HUES64 (cell line): ENCODE data around the gene CD79A. TPM values are rescaled to one million over a fixed set of nuclear protein-coding genes. Genes with fewer than 3 reads are reported as not detected.

Experiments used
- H3K27ac ChIP-seq: 2 replicates; pipeline ENCODE4 v1.7.0; 2013; ENCODE audit warnings: low read depth, low read length, inconsistent platforms
- H3K27me3 ChIP-seq: 2 replicates; pipeline ENCODE4 v1.6.1; 2013; ENCODE audit warnings: mild to moderate bottlenecking, low read length; ENCODE audit not compliant: insufficient read depth
- H3K36me3 ChIP-seq: 2 replicates; pipeline ENCODE4 v1.6.1; 2013; ENCODE audit warnings: mild to moderate bottlenecking, low read length; ENCODE audit not compliant: insufficient read depth
- H3K4me1 ChIP-seq: 2 replicates; pipeline ENCODE4 v1.6.1; 2013; ENCODE audit warnings: mild to moderate bottlenecking, low read length, moderate library complexity; ENCODE audit not compliant: insufficient read depth
- H3K4me3 ChIP-seq: 2 replicates; pipeline ENCODE4 v1.5.1; 2013; ENCODE audit warnings: mild to moderate bottlenecking, low read length, moderate library complexity
- H3K9ac ChIP-seq: 2 replicates; pipeline ENCODE4 v1.6.1; 2013; ENCODE audit warnings: mild to moderate bottlenecking, low read depth, low read length
- H3K9me3 ChIP-seq: 2 replicates; pipeline ENCODE4 v1.6.1; 2013; ENCODE audit warnings: low read depth, low read length; ENCODE audit not compliant: insufficient read depth
- WGBS: fragments of 150-250, 120-280 bp; methylation state at CpG from one replicate; pipeline ENCODE4 v1.1.7; 2013; ENCODE audit warnings: missing lambda C conversion rate; 5-methylcytosine and 5-hydroxymethylcytosine counted together
- polyA plus RNA-seq, 2 experiments: library from polyadenylated mRNA; stranded (reverse); fragments of 50-300 nt; gene quantifications; one replicate each; pipeline ENCODE4 v1.2.3, GENCODE V29; 2013

Gene CD79A
- polyA plus RNA-seq (2013, experiment 1 of 2): 0.25 TPM
- polyA plus RNA-seq (2013, experiment 2 of 2): 0.44 TPM

DNA sequence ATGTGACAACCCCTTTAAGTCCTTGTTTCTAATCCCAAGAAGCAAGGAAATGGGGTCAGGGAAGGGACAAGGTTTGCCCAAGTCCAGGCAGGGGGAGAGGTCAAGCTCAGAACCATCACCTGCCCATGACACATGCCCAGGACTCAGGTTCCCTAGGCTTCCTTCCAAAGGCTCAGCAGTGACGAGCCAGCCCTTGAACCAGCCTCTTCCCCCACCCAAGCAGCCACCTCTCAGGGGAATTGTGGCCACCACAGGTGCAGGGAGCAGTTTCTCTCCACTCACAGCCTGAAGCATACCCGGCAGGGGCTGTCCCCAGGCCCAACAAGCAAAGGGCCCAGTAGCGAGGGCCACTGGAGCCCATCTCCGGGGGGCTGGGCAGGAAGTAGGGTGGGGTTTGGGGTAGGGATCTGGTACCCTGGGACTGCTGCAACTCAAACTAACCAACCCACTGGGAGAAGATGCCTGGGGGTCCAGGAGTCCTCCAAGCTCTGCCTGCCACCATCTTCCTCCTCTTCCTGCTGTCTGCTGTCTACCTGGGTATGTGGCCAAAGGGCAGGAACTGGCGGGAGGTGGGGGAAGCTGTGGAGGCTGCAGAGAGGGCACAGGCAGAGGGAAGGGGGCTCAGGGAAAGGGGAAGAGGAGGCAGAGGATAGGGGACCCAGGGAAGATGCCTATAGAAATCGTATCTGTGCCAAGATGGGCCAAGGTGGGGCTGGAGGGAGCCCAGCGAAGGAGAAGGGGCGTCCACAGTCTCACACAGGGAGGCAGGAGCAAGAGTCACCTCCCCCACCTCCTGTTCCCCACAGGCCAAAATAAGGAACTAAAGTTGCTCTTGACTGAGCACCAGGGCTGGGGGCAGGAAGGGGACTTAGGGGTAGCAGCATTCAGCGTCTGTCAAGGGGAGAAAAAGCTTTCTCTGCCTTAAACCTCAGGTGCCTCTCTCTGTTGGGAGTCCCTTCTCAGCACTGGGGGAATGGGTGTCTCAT lies at the start of gene CD79A:
Gene CD79A, plus strand, starts transcription at position 433 of the 986 bp plus-strand sequence. Its CDS starts 26 bp downstream, at position 459.
- H3K9ac ChIP-seq: no peak within 1 kb of the TSS
- no peak within 1 kb of the TSS for H3K27ac ChIP-seq
- no peak within 1 kb of the TSS for H3K4me3 ChIP-seq
- WGBS: 68% methylated on average over 9 of the region's 9 CpGs
- H3K9me3 ChIP-seq: no peaks in the 10 kb centered on the region
- no peaks in the 10 kb centered on the region for H3K36me3 ChIP-seq
- H3K4me1 ChIP-seq: no peaks in the 10 kb centered on the region
- peaks cover 14% of the 10 kb centered on the region for H3K27me3 ChIP-seq

DNA sequence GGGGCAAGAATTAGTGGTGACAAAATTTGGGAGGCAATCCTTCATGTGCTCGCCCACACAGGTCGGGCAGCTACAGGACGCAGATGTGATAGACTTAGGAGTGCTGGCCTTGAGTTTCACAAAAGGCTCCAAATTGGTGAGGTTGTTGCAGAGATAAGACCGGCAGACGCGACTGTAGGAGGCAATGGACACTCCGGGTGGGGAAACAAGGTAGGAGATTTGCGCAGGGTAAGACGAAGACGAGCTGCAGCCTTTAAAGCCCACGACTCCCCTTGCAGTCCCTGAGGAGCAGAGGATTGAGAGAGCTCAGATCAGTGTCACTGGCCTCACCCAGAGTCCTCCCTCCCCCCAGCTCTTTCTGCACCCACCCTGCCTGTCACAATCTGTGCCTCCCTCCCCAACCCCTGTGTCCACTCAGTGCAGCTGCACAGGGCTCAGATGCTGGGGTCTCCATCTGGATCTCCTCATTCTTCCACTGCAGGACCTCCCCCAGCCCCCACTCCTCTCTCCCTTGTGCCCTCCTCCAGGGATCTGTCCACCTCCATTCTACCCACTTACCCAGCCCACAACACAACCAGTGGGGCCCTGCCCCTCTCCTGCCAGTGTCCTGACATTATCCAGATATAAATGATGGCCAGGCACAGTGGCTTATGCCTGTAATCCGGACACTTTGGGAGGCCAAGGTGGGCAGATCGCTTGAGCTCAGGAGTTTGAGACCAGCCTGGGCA lies 38.9 kb upstream of the CD79A start:
- 64% methylated on average over 13 of the region's 13 CpGs for WGBS
- Histone ChIP-seq H3K36me3 (no peaks in the 10 kb centered on the region), H3K9me3 (no peaks in the 10 kb centered on the region), H3K9ac (no peak overlapping the region), H3K4me1 (no peaks in the 10 kb centered on the region), H3K27ac (no peak overlapping the region), H3K27me3 (peaks cover 10% of the 10 kb centered on the region), H3K4me3 (no peak overlapping the region)

DNA sequence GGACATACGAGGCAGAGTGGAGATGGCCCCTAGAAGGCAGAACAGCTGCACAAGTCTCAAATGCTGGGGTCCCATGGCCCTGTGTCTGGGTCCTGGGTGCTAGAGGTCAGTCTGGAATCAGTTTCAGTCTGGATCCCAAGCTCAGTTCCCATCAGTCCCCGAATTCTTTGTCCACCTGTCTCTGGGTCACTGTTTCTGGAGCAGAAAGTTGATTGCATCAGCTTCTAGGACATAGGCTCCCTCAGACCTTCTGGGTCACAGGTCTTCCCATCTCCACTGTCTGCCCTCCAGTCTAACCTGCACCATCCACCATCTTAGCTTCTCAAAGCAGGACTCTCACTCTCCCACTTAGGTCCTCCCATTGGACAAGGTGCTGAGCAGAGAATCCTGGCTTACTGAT lies 37.9 kb upstream of the CD79A start:
- peaks cover 10% of the 10 kb centered on the region for H3K27me3 ChIP-seq
- no peaks in the 10 kb centered on the region for H3K4me1 ChIP-seq
- H3K9me3 ChIP-seq: no peaks in the 10 kb centered on the region
- H3K36me3 ChIP-seq: no peaks in the 10 kb centered on the region
- WGBS: 58% methylated on average over 2 of the region's 2 CpGs
- no peak overlapping the region for H3K9ac ChIP-seq
- H3K27ac ChIP-seq: no peak overlapping the region
- H3K4me3 ChIP-seq: no peak overlapping the region

- Histone ChIP-seq H3K4me3 (no peak overlapping the region), H3K36me3 (no peaks in the 10 kb centered on the region), H3K27ac (no peak overlapping the region), H3K4me1 (no peaks in the 10 kb centered on the region), H3K9me3 (no peaks in the 10 kb centered on the region), H3K27me3 (peaks cover 6% of the 10 kb centered on the region), H3K9ac (no peak overlapping the region)
- 78% methylated on average over 7 of the region's 7 CpGs for WGBS
Measured at GRCh38 chr19:41843371-41843770, 33.7 kb upstream of the CD79A start.

DNA sequence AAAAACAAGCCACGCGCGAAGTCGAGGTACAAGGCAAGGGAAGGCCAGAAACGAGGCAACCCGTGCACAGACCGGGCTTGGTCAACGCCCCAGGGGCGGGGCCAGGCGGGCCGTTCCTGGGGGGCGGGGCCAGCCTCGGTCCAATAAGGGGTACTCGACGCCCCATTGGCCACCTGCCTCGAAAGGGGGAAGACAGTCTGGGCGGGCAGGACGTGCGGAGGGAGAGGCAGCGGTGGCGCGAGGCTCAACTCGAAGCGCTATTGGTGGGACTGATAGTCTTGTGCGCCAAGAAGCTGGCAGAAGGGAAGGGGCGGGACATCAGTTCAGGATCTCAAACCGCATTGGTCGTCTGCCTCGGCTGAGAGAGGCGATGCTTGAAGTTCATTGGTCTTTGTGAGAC lies 32.5 kb upstream of the CD79A start, which contains the start of gene LYPD4:
Gene LYPD4, minus strand, starts transcription at position 83 of the 400 bp plus-strand sequence. CDS start 5,398 bp downstream, outside the sequence.
- H3K9me3 ChIP-seq: no peaks in the 10 kb centered on the region
- H3K27ac ChIP-seq: no peak within 1 kb of the TSS
- H3K36me3 ChIP-seq: no peaks in the 10 kb centered on the region
- 86% methylated on average over 30 of the region's 30 CpGs for WGBS
- no peak within 1 kb of the TSS for H3K9ac ChIP-seq
- H3K27me3 ChIP-seq: no peaks in the 10 kb centered on the region; the same call in 1 of the 2 replicates
- no peak within 1 kb of the TSS for H3K4me3 ChIP-seq
- H3K4me1 ChIP-seq: no peaks in the 10 kb centered on the region

GRCh38 chr19:41845001-41845050 lies 32.3 kb upstream of the CD79A start, which contains the start of gene DMRTC2:
Gene DMRTC2 (plus strand): TSS chr19:41845042. CDS start chr19:41847429, 2,387 bp downstream.
- Histone ChIP-seq H3K9ac (no peak within 1 kb of the TSS), H3K4me3 (no peak within 1 kb of the TSS), H3K27ac (no peak within 1 kb of the TSS), H3K9me3 (no peaks in the 10 kb centered on the region), H3K4me1 (no peaks in the 10 kb centered on the region), H3K27me3 (no peaks in the 10 kb centered on the region; the same call in 1 of the 2 replicates), H3K36me3 (no peaks in the 10 kb centered on the region)
- WGBS: 92% methylated on average over 3 of the region's 3 CpGs

DNA sequence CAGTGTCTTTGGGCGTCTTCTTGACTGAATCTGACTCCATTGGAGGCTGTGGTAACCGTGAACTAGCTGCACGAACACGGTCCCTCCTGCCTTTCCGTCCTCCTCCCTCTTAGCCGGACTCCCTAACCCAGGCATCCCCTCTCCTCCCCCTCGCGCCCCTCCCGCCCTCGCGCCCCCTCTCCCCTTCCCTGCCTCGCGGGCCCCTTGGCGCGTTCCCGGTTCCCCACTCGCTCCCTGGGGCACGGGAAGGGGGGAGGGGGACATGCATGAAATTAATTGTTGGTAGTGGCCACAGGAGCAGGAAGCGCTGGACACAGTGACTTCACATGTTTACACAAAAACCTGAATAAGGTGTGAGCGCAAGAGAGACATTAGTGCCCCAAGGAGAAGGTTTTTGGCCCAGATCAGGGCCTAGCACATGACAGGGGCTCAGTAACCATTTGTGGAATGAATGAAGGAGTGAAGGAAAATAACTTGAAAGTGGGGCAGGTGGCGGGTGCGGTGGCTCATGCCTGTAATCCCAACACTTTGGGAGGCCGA lies 32.0 kb upstream of the CD79A start:
- H3K4me1 ChIP-seq: no peaks in the 10 kb centered on the region
- no peak overlapping the region for H3K9ac ChIP-seq
- no peak overlapping the region for H3K4me3 ChIP-seq
- H3K36me3 ChIP-seq: no peaks in the 10 kb centered on the region
- no peak overlapping the region for H3K27ac ChIP-seq
- WGBS: 90% methylated on average over 15 of the region's 23 CpGs
- no peaks in the 10 kb centered on the region for H3K9me3 ChIP-seq
- no peaks in the 10 kb centered on the region; the same call in 1 of the 2 replicates for H3K27me3 ChIP-seq

GRCh38 chr19:41847351-41848105 lies 29.6 kb upstream of the CD79A start:
- Histone ChIP-seq H3K36me3 (no peaks in the 10 kb centered on the region), H3K27ac (no peak overlapping the region), H3K9me3 (no peaks in the 10 kb centered on the region), H3K4me3 (no peak overlapping the region), H3K4me1 (no peaks in the 10 kb centered on the region), H3K9ac (no peak overlapping the region), H3K27me3 (0 out of 2 replicates have a peak, but pooled peaks cover 4% of the 10 kb centered on the region)
- 89% methylated on average over 19 of the region's 19 CpGs for WGBS

DNA sequence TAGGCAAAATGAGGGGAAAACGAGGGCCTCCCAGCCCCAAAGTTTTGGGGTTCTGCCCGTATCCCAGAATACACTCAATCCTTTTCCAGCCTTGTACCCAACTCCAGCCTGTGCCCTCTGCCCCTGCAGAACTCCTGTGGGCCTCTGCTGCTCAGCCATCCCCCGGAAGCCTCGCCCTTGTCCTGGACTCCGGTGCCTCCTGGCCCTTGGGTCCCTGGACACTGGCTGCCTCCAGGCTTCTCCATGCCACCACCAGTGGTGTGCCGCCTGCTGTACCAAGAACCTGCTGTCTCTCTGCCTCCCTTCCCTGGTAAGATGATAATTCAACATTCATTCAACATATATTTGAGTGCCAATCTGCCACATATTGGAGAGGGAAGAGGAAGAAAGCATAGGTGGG lies 28.4 kb upstream of the CD79A start:
- no peak overlapping the region for H3K27ac ChIP-seq
- H3K9ac ChIP-seq: no peak overlapping the region
- no peaks in the 10 kb centered on the region for H3K4me1 ChIP-seq
- 0 out of 2 replicates have a peak, but pooled peaks cover 8% of the 10 kb centered on the region for H3K27me3 ChIP-seq
- no peaks in the 10 kb centered on the region for H3K9me3 ChIP-seq
- H3K36me3 ChIP-seq: no peaks in the 10 kb centered on the region
- no peak overlapping the region for H3K4me3 ChIP-seq
- WGBS: 83% methylated on average over 6 of the region's 6 CpGs

- Histone ChIP-seq H3K27me3 (0 out of 2 replicates have a peak, but pooled peaks cover 9% of the 10 kb centered on the region), H3K9me3 (no peaks in the 10 kb centered on the region), H3K9ac (no peak overlapping the region), H3K27ac (no peak overlapping the region), H3K36me3 (no peaks in the 10 kb centered on the region), H3K4me1 (no peaks in the 10 kb centered on the region), H3K4me3 (no peak overlapping the region)
- WGBS: 86% methylated on average over 2 of the region's 2 CpGs
Measured at GRCh38 chr19:41849067-41849466, 28.0 kb upstream of the CD79A start.
